ENCODE data around the gene SUSD3.

Gene SUSD3

GRCh38 chr9:93126151-93126781, 67.8 kb downstream of the SUSD3 start:
- Histone ChIP-seq H3K4me3 (ENCODE audit: low read length) (no peak overlapping the region), H3K4me1 (ENCODE audit: control insufficient read depth, insufficient read depth, low read length) (peaks cover 50% of the 10 kb centered on the region), H3K36me3 (ENCODE audit: control insufficient read depth, insufficient read depth, low read length) (peaks cover 9% of the 10 kb centered on the region), H3K27ac (ENCODE audit: low read depth, low read length) (peak overlapping the region; percentile 88), H3K9ac (ENCODE audit: low read length) (no peak overlapping the region), H3K27me3 (ENCODE audit: control insufficient read depth, insufficient read depth, low read length) (no peaks in the 10 kb centered on the region)

DNA sequence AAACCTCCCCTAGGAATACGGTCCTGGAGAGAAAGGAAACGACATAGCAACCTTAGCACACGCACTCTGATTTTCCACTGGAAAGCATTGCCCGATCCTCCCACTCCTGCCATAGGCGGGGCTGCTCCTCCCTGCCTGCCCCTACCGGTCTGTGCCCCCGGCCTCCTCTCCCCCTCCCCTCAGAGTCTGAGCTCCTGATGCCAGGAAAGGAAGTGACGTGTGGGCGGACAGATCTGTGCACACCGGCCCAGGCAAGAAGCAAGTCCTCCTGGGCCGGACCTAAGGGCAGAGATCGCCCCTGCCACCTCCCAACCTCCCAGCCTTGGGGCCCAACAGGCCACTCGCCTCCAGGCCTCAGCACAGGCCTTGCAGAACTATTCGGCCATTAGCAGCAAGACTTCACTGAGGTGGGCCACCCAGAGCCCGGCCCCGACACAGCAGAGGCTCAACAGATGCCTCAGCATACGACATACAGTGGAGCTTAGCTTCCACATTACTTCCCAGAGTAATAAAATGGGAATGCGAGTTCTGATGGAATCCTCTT, 68.4 kb downstream of the SUSD3 start:
- peaks cover 57% of the 10 kb centered on the region for H3K4me1 ChIP-seq (ENCODE audit: control insufficient read depth, insufficient read depth, low read length)
- H3K36me3 ChIP-seq (ENCODE audit: control insufficient read depth, insufficient read depth, low read length) = peaks cover 9% of the 10 kb centered on the region
- H3K27me3 ChIP-seq (ENCODE audit: control insufficient read depth, insufficient read depth, low read length) = no peaks in the 10 kb centered on the region
- H3K27ac ChIP-seq (ENCODE audit: low read depth, low read length) = peak overlapping the region; percentile 88
- peak overlapping the region; percentile 10 for H3K9ac ChIP-seq (ENCODE audit: low read length)
- peak overlapping the region; percentile 47 for H3K4me3 ChIP-seq (ENCODE audit: low read length)

- no peaks in the 10 kb centered on the region for H3K27me3 ChIP-seq (ENCODE audit: control insufficient read depth, insufficient read depth, low read length)
- peak overlapping the region; percentile 47 for H3K4me3 ChIP-seq (ENCODE audit: low read length)
- H3K36me3 ChIP-seq (ENCODE audit: control insufficient read depth, insufficient read depth, low read length) = peaks cover 9% of the 10 kb centered on the region
- peaks cover 62% of the 10 kb centered on the region for H3K4me1 ChIP-seq (ENCODE audit: control insufficient read depth, insufficient read depth, low read length)
- H3K27ac ChIP-seq (ENCODE audit: low read depth, low read length) = peak overlapping the region; percentile 88
- H3K9ac ChIP-seq (ENCODE audit: low read length) = peak overlapping the region; percentile 10
Measured at GRCh38 chr9:93127395-93127911, 69.0 kb downstream of the SUSD3 start.

- Histone ChIP-seq H3K27ac (ENCODE audit: low read depth, low read length) (peak overlapping the region; percentile 88), H3K27me3 (ENCODE audit: control insufficient read depth, insufficient read depth, low read length) (no peaks in the 10 kb centered on the region), H3K9ac (ENCODE audit: low read length) (no peak overlapping the region), H3K4me3 (ENCODE audit: low read length) (no peak overlapping the region), H3K36me3 (ENCODE audit: control insufficient read depth, insufficient read depth, low read length) (peaks cover 9% of the 10 kb centered on the region), H3K4me1 (ENCODE audit: control insufficient read depth, insufficient read depth, low read length) (peaks cover 69% of the 10 kb centered on the region)
Measured at GRCh38 chr9:93128011-93128714, 69.7 kb downstream of the SUSD3 start.

GRCh38 chr9:93128715-93129224, 70.3 kb downstream of the SUSD3 start:
- H3K9ac ChIP-seq (ENCODE audit: low read length) = peak overlapping the region; percentile 30
- H3K27me3 ChIP-seq (ENCODE audit: control insufficient read depth, insufficient read depth, low read length) = no peaks in the 10 kb centered on the region
- H3K36me3 ChIP-seq (ENCODE audit: control insufficient read depth, insufficient read depth, low read length) = peaks cover 5% of the 10 kb centered on the region
- peaks cover 72% of the 10 kb centered on the region for H3K4me1 ChIP-seq (ENCODE audit: control insufficient read depth, insufficient read depth, low read length)
- H3K27ac ChIP-seq (ENCODE audit: low read depth, low read length) = peak overlapping the region; percentile 96
- H3K4me3 ChIP-seq (ENCODE audit: low read length) = no peak overlapping the region

DNA sequence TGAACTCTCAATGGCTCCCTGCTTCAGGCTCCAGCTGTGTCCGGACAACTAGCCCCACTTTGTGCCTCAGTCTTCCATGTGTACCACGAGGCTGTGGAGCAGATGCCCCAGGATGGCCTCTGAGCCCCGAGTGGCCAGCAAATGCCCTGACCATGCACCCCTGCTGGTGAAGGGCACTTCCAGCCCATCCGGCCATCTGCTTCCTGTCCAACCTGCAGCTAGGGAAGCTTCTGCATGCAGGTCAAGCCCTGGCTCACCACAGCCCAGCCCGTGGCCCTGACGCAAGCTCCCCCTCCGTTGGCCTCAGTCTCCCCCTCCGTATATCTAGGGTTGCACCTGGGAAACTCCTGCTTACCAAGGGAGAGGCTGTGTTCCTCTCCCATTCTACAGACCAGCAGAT, 70.8 kb downstream of the SUSD3 start:
- Histone ChIP-seq H3K36me3 (ENCODE audit: control insufficient read depth, insufficient read depth, low read length) (peaks cover 3% of the 10 kb centered on the region), H3K27me3 (ENCODE audit: control insufficient read depth, insufficient read depth, low read length) (no peaks in the 10 kb centered on the region), H3K4me1 (ENCODE audit: control insufficient read depth, insufficient read depth, low read length) (peaks cover 72% of the 10 kb centered on the region), H3K4me3 (ENCODE audit: low read length) (peak overlapping the region; percentile 5), H3K9ac (ENCODE audit: low read length) (peak overlapping the region; percentile 30), H3K27ac (ENCODE audit: low read depth, low read length) (peak overlapping the region; percentile 96)

DNA sequence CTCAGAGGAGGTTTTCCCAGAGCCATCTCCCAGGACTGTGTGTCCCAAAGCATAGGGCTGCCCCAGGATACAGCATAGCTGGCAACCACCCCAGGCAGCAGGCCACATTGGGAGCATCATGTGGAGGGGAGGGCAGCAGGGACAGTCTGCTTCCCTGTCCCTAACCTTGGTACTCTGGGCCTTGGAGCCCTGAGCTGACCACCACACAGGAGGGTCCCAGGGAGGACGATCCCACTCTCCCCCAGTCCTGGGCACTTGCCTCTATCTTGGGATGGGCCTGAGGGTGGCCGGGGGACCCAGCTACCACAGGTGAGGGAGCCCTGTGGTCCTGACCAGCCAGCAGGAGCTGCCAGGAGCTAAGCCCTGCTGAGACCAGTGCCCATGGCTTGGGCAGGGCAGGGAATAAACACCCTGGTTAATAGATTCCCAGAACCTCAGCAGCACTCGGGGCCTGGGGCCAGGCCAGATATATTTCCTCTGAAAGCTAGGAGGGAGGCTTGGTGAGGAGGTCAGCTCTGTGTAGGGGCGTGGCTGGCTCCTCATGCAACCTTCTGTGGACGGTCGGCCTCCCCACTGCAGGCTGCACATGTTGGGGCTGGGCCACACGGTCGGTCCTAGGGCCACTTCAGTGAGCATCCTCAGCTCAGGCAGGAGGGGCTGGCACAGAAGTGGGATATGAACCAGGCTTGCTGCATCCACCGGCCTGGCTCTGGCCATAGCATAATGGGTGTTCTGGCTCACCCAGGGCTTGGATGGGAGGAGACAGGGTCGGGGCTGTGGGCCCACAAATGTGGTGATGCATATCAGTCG, 71.4 kb downstream of the SUSD3 start:
- peak overlapping the region; percentile 96 for H3K27ac ChIP-seq (ENCODE audit: low read depth, low read length)
- H3K4me3 ChIP-seq (ENCODE audit: low read length) = peak overlapping the region; percentile 5
- H3K36me3 ChIP-seq (ENCODE audit: control insufficient read depth, insufficient read depth, low read length) = no peaks in the 10 kb centered on the region

GRCh38 chr9:93130861-93131481, 72.5 kb downstream of the SUSD3 start:
- H3K27me3 ChIP-seq (ENCODE audit: control insufficient read depth, insufficient read depth, low read length) = no peaks in the 10 kb centered on the region
- H3K4me1 ChIP-seq (ENCODE audit: control insufficient read depth, insufficient read depth, low read length) = peaks cover 75% of the 10 kb centered on the region
- peak overlapping the region; percentile 96 for H3K27ac ChIP-seq (ENCODE audit: low read depth, low read length)
- peak overlapping the region; percentile 10 for H3K9ac ChIP-seq (ENCODE audit: low read length)
- no peaks in the 10 kb centered on the region for H3K36me3 ChIP-seq (ENCODE audit: control insufficient read depth, insufficient read depth, low read length)
- peak overlapping the region; percentile 36 for H3K4me3 ChIP-seq (ENCODE audit: low read length)

More for the DNA sequence above, 71.4 kb downstream of the SUSD3 start:
- H3K4me1 ChIP-seq (ENCODE audit: control insufficient read depth, insufficient read depth, low read length) = peaks cover 74% of the 10 kb centered on the region
- no peaks in the 10 kb centered on the region for H3K27me3 ChIP-seq (ENCODE audit: control insufficient read depth, insufficient read depth, low read length)
- H3K9ac ChIP-seq (ENCODE audit: low read length) = no peak overlapping the region

DNA sequence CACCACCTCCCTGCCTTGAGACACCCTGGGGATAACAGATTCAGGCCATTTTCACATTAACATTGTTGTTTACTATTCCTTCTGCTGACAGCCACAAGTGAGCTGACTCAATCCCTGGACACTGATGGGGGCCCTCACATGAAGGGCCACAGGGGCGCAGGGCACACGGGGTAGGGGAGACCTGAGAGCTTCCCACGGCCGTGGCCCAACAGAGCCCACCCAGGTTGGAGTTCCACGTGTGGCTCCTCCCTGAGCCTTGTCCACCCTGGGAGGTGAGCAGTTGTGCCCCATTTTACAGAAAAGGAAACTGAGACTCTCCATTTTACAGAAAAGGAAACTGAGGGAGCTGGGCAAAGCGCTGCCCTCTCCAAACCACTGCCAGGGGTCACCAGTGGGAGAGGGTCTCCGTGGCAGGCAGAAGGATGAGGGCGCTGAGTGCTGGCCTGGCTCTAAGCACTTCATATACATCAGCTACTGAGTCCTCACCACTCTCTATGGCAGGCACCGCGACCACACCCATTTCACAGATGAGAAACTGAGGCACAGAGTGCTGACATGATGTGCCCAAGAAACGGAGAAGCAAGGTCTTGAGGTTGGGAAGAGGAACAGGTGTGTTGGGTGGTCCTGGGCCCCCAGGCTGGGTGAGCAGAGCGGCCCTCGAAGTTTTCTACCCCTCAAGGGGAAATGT, 73.2 kb downstream of the SUSD3 start:
- Histone ChIP-seq H3K36me3 (ENCODE audit: control insufficient read depth, insufficient read depth, low read length) (no peaks in the 10 kb centered on the region), H3K9ac (ENCODE audit: low read length) (peak overlapping the region; percentile 10), H3K4me3 (ENCODE audit: low read length) (peak overlapping the region; percentile 70), H3K4me1 (ENCODE audit: control insufficient read depth, insufficient read depth, low read length) (peaks cover 68% of the 10 kb centered on the region), H3K27ac (ENCODE audit: low read depth, low read length) (peak overlapping the region; percentile 96), H3K27me3 (ENCODE audit: control insufficient read depth, insufficient read depth, low read length) (no peaks in the 10 kb centered on the region)

DNA sequence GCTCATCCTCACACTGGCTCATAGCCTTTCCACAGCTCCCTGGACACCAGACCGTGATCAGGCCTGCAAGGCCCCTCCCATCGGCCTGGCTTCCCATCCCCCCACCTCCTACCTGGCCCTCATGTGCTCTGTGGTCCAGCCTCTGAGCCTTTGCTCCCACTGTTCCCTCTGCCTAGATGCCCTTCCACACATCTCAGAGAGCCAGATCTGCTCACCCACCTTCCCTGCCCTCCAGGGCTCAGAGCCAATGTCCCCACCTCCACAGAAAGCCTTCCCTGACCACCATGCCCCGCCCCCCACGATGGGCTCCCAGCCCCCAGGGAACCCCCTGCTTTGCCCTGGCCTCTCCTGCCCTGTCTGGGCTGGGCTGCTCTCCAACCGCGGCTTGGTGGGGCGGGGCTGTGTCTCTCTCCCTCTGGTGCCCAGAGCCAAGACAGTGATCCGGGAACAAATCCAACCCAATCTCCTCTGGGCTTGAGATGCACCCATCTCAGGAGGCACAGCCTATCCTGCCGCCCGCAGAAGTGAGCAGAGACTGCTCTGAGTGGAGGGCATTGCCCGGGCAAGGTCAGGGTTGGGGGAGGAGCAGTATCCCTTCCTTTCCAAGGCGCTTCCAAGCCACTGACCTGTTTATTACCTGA, 73.9 kb downstream of the SUSD3 start:
- H3K27me3 ChIP-seq (ENCODE audit: control insufficient read depth, insufficient read depth, low read length) = no peaks in the 10 kb centered on the region
- peak overlapping the region; percentile 87 for H3K9ac ChIP-seq (ENCODE audit: low read length)
- H3K36me3 ChIP-seq (ENCODE audit: control insufficient read depth, insufficient read depth, low read length) = no peaks in the 10 kb centered on the region
- H3K4me3 ChIP-seq (ENCODE audit: low read length) = peak overlapping the region; percentile 70
- peak overlapping the region; percentile 96 for H3K27ac ChIP-seq (ENCODE audit: low read depth, low read length)
- H3K4me1 ChIP-seq (ENCODE audit: control insufficient read depth, insufficient read depth, low read length) = peaks cover 62% of the 10 kb centered on the region
